Hepatocyte (in vitro differentiated cells): ENCODE measurements around the gene KCTD8. TPM values are rescaled to one million over a fixed set of nuclear protein-coding genes. Genes with fewer than 3 reads are reported as not detected.

ENCODE experiments used
- DNase-seq: peaks from one replicate; pipeline ENCODE4 v3.0.0-alpha.2; 2016; ENCODE audit warnings: low spot score
- H2AFZ ChIP-seq: fragments of 200-600 bp; sonication (generic); 2 replicates; pipeline ENCODE4 v1.6.0; 2016; ENCODE audit warnings: antibody characterized with exemption, mild to moderate bottlenecking
- H3K27ac ChIP-seq: fragments of 200-600 bp; sonication (generic); 2 replicates; pipeline ENCODE4 v1.5.1; 2016; ENCODE audit warnings: mild to moderate bottlenecking
- H3K27me3 ChIP-seq: fragments of 200-600 bp; sonication (generic); 2 replicates; pipeline ENCODE4 v1.6.1; 2016
- H3K36me3 ChIP-seq: fragments of 200-600 bp; sonication (generic); replicated peaks from 2 replicates; pipeline ENCODE4 v1.5.1; 2016; ENCODE audit warnings: low read depth; ENCODE audit not compliant: insufficient read depth
- H3K4me1 ChIP-seq: fragments of 200-600 bp; sonication (generic); 2 replicates; pipeline ENCODE4 v1.5.1; 2016; ENCODE audit warnings: mild to moderate bottlenecking, moderate library complexity; ENCODE audit not compliant: insufficient read depth
- H3K4me2 ChIP-seq: fragments of 200-600 bp; sonication (generic); 2 replicates; pipeline ENCODE4 v1.6.0; 2016
- H3K4me3 ChIP-seq: fragments of 200-600 bp; sonication (generic); 2 replicates; pipeline ENCODE4 v1.5.1; 2016; ENCODE audit warnings: mild to moderate bottlenecking
- H3K79me2 ChIP-seq: fragments of 200-600 bp; sonication (generic); 2 replicates; pipeline ENCODE4 v1.6.0; 2017; ENCODE audit warnings: mild to moderate bottlenecking
- H3K9me2 ChIP-seq: fragments of 200-600 bp; sonication (generic); replicated peaks from 2 replicates; pipeline ENCODE4 v1.6.0; 2017; ENCODE audit warnings: mild to moderate bottlenecking; ENCODE audit not compliant: insufficient read depth
- H3K9me3 ChIP-seq: fragments of 200-600 bp; sonication (generic); 2 replicates; pipeline ENCODE4 v1.5.1; 2016; ENCODE audit warnings: low read depth, mild to moderate bottlenecking
- H4K20me1 ChIP-seq: fragments of 200-600 bp; sonication (generic); 2 replicates; pipeline ENCODE4 v1.6.0; 2016; ENCODE audit warnings: mild to moderate bottlenecking; ENCODE audit not compliant: insufficient read depth, poor library complexity, severe bottlenecking
- CTCF ChIP-seq: fragments of 200-600 bp; sonication (generic); IDR thresholded peaks from 2 replicates; pipeline ENCODE4 v1.5.1; 2016; ENCODE audit warnings: antibody characterized with exemption, mild to moderate bottlenecking; ENCODE audit not compliant: poor library complexity
- EZH2 ChIP-seq: fragments of 200-600 bp; sonication (generic); IDR thresholded peaks from 2 replicates; pipeline ENCODE4 v1.6.1; 2016; ENCODE audit warnings: antibody characterized with exemption, mild to moderate bottlenecking, borderline replicate concordance
- EZH2phosphoT487 ChIP-seq: fragments of 200-600 bp; sonication (generic); IDR thresholded peaks from one replicate; pipeline ENCODE4 v1.6.1; 2018; ENCODE audit warnings: antibody characterized with exemption, mild to moderate bottlenecking, low read depth, moderate library complexity; ENCODE audit not compliant: unreplicated experiment, severe bottlenecking
- WGBS: methylation state at CpG from one replicate; pipeline ENCODE4 v1.1.6; 2016; ENCODE audit warnings: low lambda C conversion rate; ENCODE audit errors: missing lambda C conversion rate; 5-methylcytosine and 5-hydroxymethylcytosine counted together
- polyA plus RNA-seq: library from polyadenylated mRNA; unstranded; fragments of >200 nt; fragmentation: Nextera tagmentation; extraction: Ambion mirVana; gene quantifications from 2 replicates; pipeline ENCODE4 v1.2.1, GENCODE V29; 2016
- total RNA-seq: library from RNA; depleted of rRNA; stranded (reverse); fragments of >200 nt; gene quantifications from 2 replicates; pipeline ENCODE4 v1.2.3, GENCODE V29; 2014

KCTD8 gene
- total and polyA plus RNA-seq, 2 experiments from 2014 or later, result 0.97 to 1.5 TPM

- Histone ChIP-seq H3K9me3 (no peaks in the 10 kb centered on the region), H3K27me3 (no peaks in the 10 kb centered on the region), H2AFZ (no peak overlapping the region), H3K9me2 (no peaks in the 10 kb centered on the region), H3K27ac (no peak overlapping the region), H3K4me3 (no peak overlapping the region), H4K20me1 (no peaks in the 10 kb centered on the region), H3K79me2 (no peaks in the 10 kb centered on the region), H3K36me3 (no peaks in the 10 kb centered on the region), H3K4me1 (no peaks in the 10 kb centered on the region), H3K4me2 (no peak overlapping the region)
- 90% methylated on average over 2 of the region's 2 CpGs for WGBS
- no peak for DNase-seq
- TF ChIP-seq CTCF (no peak), EZH2 (no peak), EZH2phosphoT487 (no peak)
Observed at GRCh38 chr4:44421330-44422065, 27.1 kb downstream of the KCTD8 start.

- Histone ChIP-seq H4K20me1 (no peaks in the 10 kb centered on the region), H3K4me2 (no peak overlapping the region), H3K27me3 (no peaks in the 10 kb centered on the region), H3K9me3 (no peaks in the 10 kb centered on the region), H3K79me2 (no peaks in the 10 kb centered on the region), H3K27ac (no peak overlapping the region), H3K4me3 (no peak overlapping the region), H3K4me1 (no peaks in the 10 kb centered on the region), H3K36me3 (no peaks in the 10 kb centered on the region), H3K9me2 (no peaks in the 10 kb centered on the region), H2AFZ (no peak overlapping the region)
- WGBS, result 100% methylated on average over 1 of the region's 1 CpG
- no peak for TF ChIP-seq EZH2phosphoT487
- no peak for TF ChIP-seq CTCF
- no peak for TF ChIP-seq EZH2
- no peak for DNase-seq
Observed at GRCh38 chr4:44415251-44415650, 33.4 kb downstream of the KCTD8 start.

GRCh38 chr4:44368413-44369167 is 80.0 kb downstream of the KCTD8 start:
- WGBS, result 67% methylated on average over 3 of the region's 3 CpGs
- H3K27me3 ChIP-seq, result no peaks in the 10 kb centered on the region
- H3K79me2 ChIP-seq, result no peaks in the 10 kb centered on the region
- H3K9me2 ChIP-seq, result no peaks in the 10 kb centered on the region
- TF ChIP-seq EZH2 (no peak), CTCF (no peak), EZH2phosphoT487 (no peak)
- no peak for DNase-seq
- H3K36me3 ChIP-seq, result no peaks in the 10 kb centered on the region
- no peak overlapping the region for H3K4me3 ChIP-seq
- no peaks in the 10 kb centered on the region for H3K9me3 ChIP-seq
- no peak overlapping the region for H3K4me2 ChIP-seq
- no peak overlapping the region for H3K27ac ChIP-seq
- H4K20me1 ChIP-seq, result no peaks in the 10 kb centered on the region
- H3K4me1 ChIP-seq, result no peaks in the 10 kb centered on the region
- no peak overlapping the region for H2AFZ ChIP-seq
